Activated CD8-positive, alpha-beta memory T cell treated with anti-CD3 and anti-CD28 coated beads for 36 hours (primary cell): ENCODE measurements around the gene TOR1A. TPM values are rescaled to one million over a fixed set of nuclear protein-coding genes. Genes with fewer than 3 reads are reported as not detected.

ENCODE experiments used
- CTCF ChIA-PET: fragments of 350-600 bp; sonication (Branson Sonifier 250); formaldehyde crosslinking; loops from one replicate; lab custom pipeline; 2021; ENCODE audit warnings: antibody characterized with exemption; lab: Charles Lee
- POLR2A ChIA-PET: fragments of 350-600 bp; sonication (Branson Sonifier 250); formaldehyde crosslinking; loops from one replicate; lab custom pipeline; 2021; ENCODE audit warnings: antibody characterized with exemption; lab: Charles Lee
- total RNA-seq, 2 experiments: library from RNA; stranded (reverse); gene quantifications; one replicate each; pipeline ENCODE4 v1.2.3, GENCODE V29; 2021

The TOR1A gene
- total RNA-seq, 2 experiments from 2014 or later: 47.5 to 50.6 TPM

GRCh38 chr9:129835128-129835859 is 11.4 kb upstream of the TOR1A start, which contains the start of the genes C9orf78 and USP20:
C9orf78 (minus strand) TSS chr9:129835275; CDS start chr9:129835221, 54 bp downstream.
USP20 (plus strand) TSS chr9:129835458; CDS start chr9:129852556, 17,098 bp downstream.
- ChIA-PET CTCF (interaction anchor here (0.6 to 1.3 kb wide), 3 partner anchors 15 to 109 kb away, joined by 3 to 9 read pairs (median 3); no protein-coding TSS in a partner anchor), POLR2A (interaction anchor here (0.6 to 1.6 kb wide), 7 partner anchors 12 to 294 kb away, joined by 3 to 7 read pairs (median 3); partner anchors contain the start of gene TOR1A)

DNA sequence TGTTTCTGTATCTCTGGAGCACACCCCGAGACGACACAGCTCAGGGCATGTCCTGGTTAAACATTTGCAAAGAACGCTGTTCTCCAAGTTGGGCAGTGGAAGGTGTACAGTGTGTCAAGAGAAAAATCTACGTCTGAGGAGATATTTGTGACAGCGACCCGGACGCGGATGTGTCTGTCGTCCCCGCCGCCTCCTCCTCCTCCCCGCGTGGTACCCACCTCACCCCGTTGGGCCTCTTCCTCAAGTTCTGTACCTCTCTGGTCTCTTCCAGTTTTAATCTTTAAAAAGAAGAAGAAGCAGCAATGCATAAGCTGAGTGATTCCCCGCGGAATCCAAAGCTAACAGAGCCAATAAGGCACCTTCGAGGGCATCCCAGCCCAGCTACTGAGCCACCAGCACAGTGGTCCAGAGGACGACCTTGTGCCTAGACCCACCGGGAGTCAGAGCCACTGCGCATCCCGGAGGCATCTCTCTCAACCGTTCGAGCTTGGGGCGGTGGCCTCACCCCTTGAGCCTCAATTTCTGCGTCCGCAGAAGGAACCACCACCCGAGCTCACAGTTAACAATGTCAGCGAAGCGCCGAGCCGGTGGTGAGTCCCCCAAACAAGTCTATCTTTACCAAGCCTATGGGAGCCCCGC is 10.7 kb upstream of the TOR1A start:
- CTCF ChIA-PET: interaction anchor here (0.9 to 1.3 kb wide), 2 partner anchors 25 to 32 kb away, joined by 3 read pairs; no protein-coding TSS in a partner anchor

DNA sequence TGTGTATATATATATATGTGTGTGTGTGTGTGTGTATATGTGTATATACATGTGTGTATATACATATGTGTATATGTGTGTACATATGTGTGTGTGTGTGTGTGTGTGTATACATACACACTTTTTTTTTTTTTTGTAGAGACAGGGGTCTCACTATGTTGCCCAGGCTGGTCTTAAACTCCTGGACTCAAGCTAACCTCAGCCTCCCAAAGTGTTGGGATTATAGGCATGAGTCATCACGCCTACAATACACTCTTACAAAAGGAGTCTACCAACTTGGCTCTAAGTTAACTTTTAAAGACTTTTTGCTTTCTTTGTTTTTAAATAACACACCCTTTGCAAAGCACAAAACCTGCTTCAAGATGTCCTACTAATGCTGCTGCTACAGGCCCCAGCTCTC is 9.0 kb upstream of the TOR1A start:
- ChIA-PET CTCF (no interaction called here), POLR2A (interaction anchor here (0.6 to 0.7 kb wide), 4 partner anchors 30 to 916 kb away, joined by 3 to 10 read pairs (median 4); no protein-coding TSS in a partner anchor)

More for the DNA sequence above, 10.7 kb upstream of the TOR1A start:
- POLR2A ChIA-PET: interaction anchor here (0.6 to 1.6 kb wide), 7 partner anchors 11 to 294 kb away, joined by 3 to 7 read pairs (median 3); partner anchors contain the start of gene TOR1A

GRCh38 chr9:129828969-129829368 is 5.0 kb upstream of the TOR1A start:
- ChIA-PET POLR2A (no interaction called here), CTCF (interaction anchor here (1.0 kb wide), 1 partner anchor 57 kb away, joined by 3 read pairs; no protein-coding TSS in a partner anchor)

DNA sequence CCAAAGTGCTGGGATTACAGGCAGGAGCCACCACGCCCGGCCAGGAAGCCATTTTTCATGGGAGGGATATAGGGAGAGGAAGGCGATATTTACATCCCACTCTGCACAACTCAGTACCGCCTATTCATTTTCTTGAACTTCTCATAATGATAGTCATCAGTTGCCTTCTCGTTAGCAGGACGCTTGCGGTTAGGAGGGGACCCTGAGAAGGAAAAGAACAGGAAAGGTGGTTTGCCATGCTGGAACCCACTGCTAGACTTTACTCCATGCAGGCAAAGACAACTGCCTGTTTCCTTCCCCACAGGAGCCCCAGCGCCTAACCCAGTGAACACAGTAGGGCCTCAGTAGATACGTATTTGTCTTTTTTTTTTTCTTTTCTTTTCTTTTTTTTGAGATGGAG is 4.1 kb upstream of the TOR1A start:
- ChIA-PET CTCF (interaction anchor here (1.0 kb wide), 1 partner anchor 57 kb away, joined by 3 read pairs; no protein-coding TSS in a partner anchor), POLR2A (no interaction called here)

GRCh38 chr9:129826759-129827158 is 2.8 kb upstream of the TOR1A start:
- POLR2A ChIA-PET: interaction anchor here (0.5 to 0.6 kb wide), 2 partner anchors 17 to 60 kb away, joined by 7 to 8 read pairs; no protein-coding TSS in a partner anchor
- CTCF ChIA-PET: no interaction called here

- ChIA-PET CTCF (no interaction called here), POLR2A (interaction anchor here (0.6 kb wide), 2 partner anchors 18 to 138 kb away, joined by 6 to 7 read pairs; no protein-coding TSS in a partner anchor)
These were observed 2.4 kb upstream of the TOR1A start for GRCh38 chr9:129826344-129826743.

GRCh38 chr9:129823542-129823934 is 398 bp downstream of the TOR1A start:
- CTCF ChIA-PET: no interaction called here
- POLR2A ChIA-PET: interaction anchor here (0.5 to 1.3 kb wide), 3 partner anchors 9 to 70 kb away, joined by 3 to 7 read pairs (median 4); partner anchors contain the start of genes C9orf78 and USP20

- ChIA-PET POLR2A (interaction anchor here (0.6 to 1.3 kb wide), 2 partner anchors 12 to 19 kb away, joined by 3 to 7 read pairs; partner anchors contain the start of genes C9orf78 and USP20), CTCF (no interaction called here)
These were observed 916 bp downstream of the TOR1A start for GRCh38 chr9:129822898-129823541.

GRCh38 chr9:129816501-129817435 is 7.2 kb downstream of the TOR1A start:
- ChIA-PET POLR2A (interaction anchor here (0.7 kb wide), 2 partner anchors 13 to 185 kb away, joined by 3 to 6 read pairs; no protein-coding TSS in a partner anchor), CTCF (no interaction called here)

GRCh38 chr9:129815278-129815677 is 8.7 kb downstream of the TOR1A start:
- ChIA-PET POLR2A (interaction anchor here (0.6 kb wide), 1 partner anchor 8 kb away, joined by 3 read pairs; the partner anchor contains the start of gene TOR1A), CTCF (no interaction called here)

DNA sequence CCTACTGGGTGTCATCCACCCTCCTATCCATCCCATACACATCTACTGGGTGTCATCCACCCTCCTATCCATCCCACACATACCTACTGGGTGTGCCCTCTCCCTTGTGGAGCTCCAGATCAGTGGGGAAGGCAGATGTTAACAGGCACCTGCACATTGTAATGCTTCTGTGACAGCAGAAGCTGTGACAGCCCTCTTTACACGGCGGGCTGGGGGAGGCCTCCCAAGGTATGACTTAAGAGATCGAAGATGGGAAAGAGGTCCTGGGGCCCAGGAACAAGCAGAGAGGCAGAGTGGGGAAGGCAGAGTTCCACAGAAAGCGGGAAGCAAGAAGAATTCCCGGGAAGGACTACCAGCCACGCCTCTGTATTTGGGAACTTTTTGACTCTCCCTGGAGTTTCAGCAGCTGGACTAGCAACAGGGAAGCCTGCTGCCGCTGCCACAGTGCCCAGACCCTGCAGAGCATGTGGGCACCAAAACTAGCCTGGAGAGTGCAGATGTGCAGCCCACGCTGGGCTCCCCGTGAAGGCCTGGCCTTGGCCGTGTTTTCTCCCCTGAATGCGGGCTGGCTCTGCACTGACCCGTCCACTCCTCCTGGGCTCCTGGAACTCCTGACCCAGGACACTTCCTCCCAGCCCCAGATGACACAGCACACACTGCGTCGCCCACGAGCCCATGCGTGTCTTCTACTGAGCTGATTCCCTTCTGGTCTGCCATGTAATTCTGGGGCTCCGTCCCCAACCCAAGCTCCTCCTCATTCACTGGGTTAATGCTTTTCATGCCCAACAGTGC is 9.3 kb downstream of the TOR1A start:
- ChIA-PET POLR2A (interaction anchor here (0.6 kb wide), 1 partner anchor 9 kb away, joined by 3 read pairs; the partner anchor contains the start of gene TOR1A), CTCF (interaction anchor here (0.5 kb wide), 1 partner anchor 602 kb away, joined by 3 read pairs; no protein-coding TSS in a partner anchor)

DNA sequence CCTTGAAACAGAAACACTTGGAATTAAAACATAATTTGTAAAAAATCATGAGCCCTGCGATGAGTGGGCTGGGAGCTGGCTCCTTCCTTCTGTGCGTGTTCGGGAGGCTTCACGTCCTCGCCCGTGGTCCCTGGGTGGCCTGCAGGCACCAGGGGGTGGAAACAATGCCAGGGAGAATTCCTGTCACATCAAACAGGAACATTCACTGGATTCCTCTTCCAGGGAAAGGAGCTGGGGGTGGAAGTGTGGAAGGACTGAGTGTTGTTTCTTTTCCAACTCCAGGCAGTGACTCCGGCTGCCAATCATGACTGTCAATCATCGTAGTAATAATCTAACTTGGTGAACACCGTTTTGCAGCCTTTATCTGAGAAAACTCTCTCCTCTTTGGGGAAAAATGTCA is 10.3 kb downstream of the TOR1A start:
- CTCF ChIA-PET: interaction anchor here (0.5 kb wide), 1 partner anchor 601 kb away, joined by 3 read pairs; no protein-coding TSS in a partner anchor
- POLR2A ChIA-PET: interaction anchor here (1.2 kb wide), 1 partner anchor 9 kb away, joined by 4 read pairs; no protein-coding TSS in a partner anchor

DNA sequence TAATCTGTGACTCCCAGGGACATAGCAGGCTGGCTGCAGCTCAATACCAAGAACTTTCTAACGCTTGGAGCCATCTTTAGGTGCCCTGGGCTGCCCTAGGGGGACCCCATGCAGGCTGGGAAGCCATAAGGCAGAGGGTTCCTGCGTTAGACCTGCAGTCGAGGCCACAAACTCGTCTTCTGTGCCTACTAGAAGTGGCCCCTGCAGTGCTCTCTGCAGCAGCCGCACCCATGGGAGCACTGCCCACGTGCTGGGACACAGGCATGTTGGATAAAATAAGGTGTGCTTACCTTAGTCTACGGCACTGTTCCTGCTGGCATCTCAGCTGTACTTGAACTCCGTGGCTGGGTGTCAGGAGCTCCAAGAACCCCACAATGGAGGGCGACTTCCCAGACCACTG is 11.6 kb downstream of the TOR1A start:
- ChIA-PET POLR2A (interaction anchor here (1.0 to 1.2 kb wide), 2 partner anchors 8 to 48 kb away, joined by 3 to 4 read pairs; no protein-coding TSS in a partner anchor), CTCF (interaction anchor here (1.1 kb wide), 1 partner anchor 9 kb away, joined by 3 read pairs; no protein-coding TSS in a partner anchor)

- ChIA-PET POLR2A (interaction anchor here (1.0 kb wide), 1 partner anchor 49 kb away, joined by 3 read pairs; no protein-coding TSS in a partner anchor), CTCF (interaction anchor here (1.1 kb wide), 1 partner anchor 8 kb away, joined by 3 read pairs; no protein-coding TSS in a partner anchor)
These were observed 12.0 kb downstream of the TOR1A start for GRCh38 chr9:129811967-129812363.

DNA sequence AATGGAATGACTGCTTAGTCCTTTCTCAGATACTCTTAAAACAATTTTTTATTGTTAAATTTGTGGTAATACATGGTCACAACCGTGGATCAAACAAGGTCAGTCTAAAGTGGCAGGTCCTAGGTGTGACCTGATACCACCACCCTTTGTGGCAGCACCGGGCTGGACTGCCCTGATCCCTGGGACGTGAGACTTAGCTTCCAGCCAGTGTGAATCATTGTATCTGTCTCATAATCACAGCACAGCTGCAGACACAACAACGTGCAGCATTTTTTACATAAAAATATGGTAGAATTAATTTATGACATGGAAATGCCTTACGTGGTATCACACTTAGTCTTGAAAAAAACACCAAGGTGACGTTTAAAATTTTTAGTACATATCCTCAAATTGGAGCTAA is 13.1 kb downstream of the TOR1A start:
- CTCF ChIA-PET: no interaction called here
- POLR2A ChIA-PET: interaction anchor here (0.6 kb wide), 3 partner anchors 28 to 81 kb away, joined by 4 to 6 read pairs (median 4); no protein-coding TSS in a partner anchor
